ENCODE measurements around the gene PDP2.

DNA sequence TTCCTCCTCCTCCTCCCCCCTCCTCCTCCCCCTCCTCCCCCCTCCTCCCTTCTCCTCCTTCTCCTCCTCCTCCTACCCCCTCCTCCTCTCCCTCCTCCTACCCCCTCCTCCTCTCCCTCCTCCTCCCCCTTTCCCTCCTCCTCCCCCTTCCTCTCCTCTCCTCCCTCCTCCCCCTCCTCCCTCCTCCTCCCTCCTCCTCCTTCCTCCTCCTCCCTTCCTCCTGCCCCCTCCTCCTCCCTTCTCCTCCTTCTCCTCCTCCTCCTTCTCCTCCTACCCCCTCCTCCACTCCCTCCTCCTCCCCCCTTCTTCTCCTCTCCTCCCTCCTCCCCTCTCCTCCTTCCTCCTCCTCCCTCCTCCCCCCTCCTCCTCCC is 6.6 kb upstream of the PDP2 start:
- TF ChIP-seq, protein P1, sequence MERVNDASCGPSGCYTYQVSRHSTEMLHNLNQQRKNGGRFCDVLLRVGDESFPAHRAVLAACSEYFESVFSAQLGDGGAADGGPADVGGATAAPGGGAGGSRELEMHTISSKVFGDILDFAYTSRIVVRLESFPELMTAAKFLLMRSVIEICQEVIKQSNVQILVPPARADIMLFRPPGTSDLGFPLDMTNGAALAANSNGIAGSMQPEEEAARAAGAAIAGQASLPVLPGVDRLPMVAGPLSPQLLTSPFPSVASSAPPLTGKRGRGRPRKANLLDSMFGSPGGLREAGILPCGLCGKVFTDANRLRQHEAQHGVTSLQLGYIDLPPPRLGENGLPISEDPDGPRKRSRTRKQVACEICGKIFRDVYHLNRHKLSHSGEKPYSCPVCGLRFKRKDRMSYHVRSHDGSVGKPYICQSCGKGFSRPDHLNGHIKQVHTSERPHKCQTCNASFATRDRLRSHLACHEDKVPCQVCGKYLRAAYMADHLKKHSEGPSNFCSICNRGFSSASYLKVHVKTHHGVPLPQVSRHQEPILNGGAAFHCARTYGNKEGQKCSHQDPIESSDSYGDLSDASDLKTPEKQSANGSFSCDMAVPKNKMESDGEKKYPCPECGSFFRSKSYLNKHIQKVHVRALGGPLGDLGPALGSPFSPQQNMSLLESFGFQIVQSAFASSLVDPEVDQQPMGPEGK (CRISPR knock-in tag; IDR thresholded peaks at IDR 0.05; ENCODE audit: borderline replicate concordance): no peak
- TF ChIP-seq ZFP30 (CRISPR knock-in tag; IDR thresholded peaks at IDR 0.05) (no peak), ZFP3 (CRISPR knock-in tag; IDR thresholded peaks at IDR 0.05) (no peak), PPARA (CRISPR knock-in tag; IDR thresholded peaks at IDR 0.05; ENCODE audit: borderline replicate concordance) (no peak), ARNTL (CRISPR knock-in tag; IDR thresholded peaks at IDR 0.05; ENCODE audit: borderline replicate concordance, low read depth) (no peak)
- TF ChIP-seq, protein P2, sequence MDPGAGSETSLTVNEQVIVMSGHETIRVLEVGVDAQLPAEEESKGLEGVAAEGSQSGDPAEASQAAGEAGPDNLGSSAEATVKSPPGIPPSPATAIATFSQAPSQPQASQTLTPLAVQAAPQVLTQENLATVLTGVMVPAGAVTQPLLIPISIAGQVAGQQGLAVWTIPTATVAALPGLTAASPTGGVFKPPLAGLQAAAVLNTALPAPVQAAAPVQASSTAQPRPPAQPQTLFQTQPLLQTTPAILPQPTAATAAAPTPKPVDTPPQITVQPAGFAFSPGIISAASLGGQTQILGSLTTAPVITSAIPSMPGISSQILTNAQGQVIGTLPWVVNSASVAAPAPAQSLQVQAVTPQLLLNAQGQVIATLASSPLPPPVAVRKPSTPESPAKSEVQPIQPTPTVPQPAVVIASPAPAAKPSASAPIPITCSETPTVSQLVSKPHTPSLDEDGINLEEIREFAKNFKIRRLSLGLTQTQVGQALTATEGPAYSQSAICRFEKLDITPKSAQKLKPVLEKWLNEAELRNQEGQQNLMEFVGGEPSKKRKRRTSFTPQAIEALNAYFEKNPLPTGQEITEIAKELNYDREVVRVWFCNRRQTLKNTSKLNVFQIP (CRISPR knock-in tag; IDR thresholded peaks at IDR 0.05; ENCODE audit: borderline replicate concordance, low read depth): no peak

Data from SK-N-SH treated with all-trans-retinoic acid at 6 μM for 48 hours (cell line).